Adrenal gland (tissue), 12 donors: ENCODE data around the gene TBC1D10A. TPM values are rescaled to one million over a fixed set of nuclear protein-coding genes. Genes with fewer than 3 reads are reported as not detected.
A peak's percentile ranks its signal among the peaks of the same experiment; 100 is the strongest.
"Not testable (repeated sequence)": the region's sequence is repeated elsewhere in the genome, so short reads cannot be mapped to it uniquely, and the experiment has no call there.

Experiments used
- DNase-seq, 7 donors: peaks; one replicate each; pipeline ENCODE4 v3.0.0-alpha.2; 2019 to 2020
- H3K27ac ChIP-seq, 5 donors: fragments of 200-600 bp; sonication (generic) in 4 of 5; 1 replicate in 3 of 5; 2 replicates in 2 of 5; pipeline versions ENCODE4 v1.5.1 to v1.8.0; 2016 to 2020; ENCODE audit warnings: mild to moderate bottlenecking in 1 of 5
- H3K27me3 ChIP-seq: fragments of 200-600 bp; 2 replicates; pipeline ENCODE4 v1.8.0; 2021
- H3K36me3 ChIP-seq, 2 donors: fragments of 200-600 bp; replicated peaks in 1 of 2; 1 replicate in 1 of 2; 2 replicates in 1 of 2; pipeline versions ENCODE4 v1.5.1 to v1.8.0; 2018 to 2022
- H3K4me1 ChIP-seq, 2 donors: fragments of 200-600 bp; replicated peaks in 1 of 2; 1 replicate in 1 of 2; 2 replicates in 1 of 2; pipeline versions ENCODE4 v1.5.1 to v1.8.0; 2018 to 2021
- H3K4me3 ChIP-seq, 4 donors: fragments of 200-600 bp; sonication (generic) in 3 of 4; one replicate each; pipeline ENCODE4 v1.5.1; 2016 to 2018
- H3K9me3 ChIP-seq, 3 donors: fragments of 200-600 bp; sonication (generic) in 1 of 3; replicated peaks in 1 of 3; 1 replicate in 2 of 3; 2 replicates in 1 of 3; pipeline versions ENCODE4 v1.5.1 to v1.8.0; 2016 to 2021
- CTCF ChIP-seq, 6 experiments: fragments of 450-650 bp in 4 of 6; fragments of 200-600 bp in 2 of 6; sonication (generic) in 1 of 6; IDR thresholded peaks; 1 replicate in 5 of 6; 2 replicates in 1 of 6; pipeline versions ENCODE4 v1.5.1 to v1.8.0; 2016 to 2021; ENCODE audit warnings: antibody characterized with exemption in 6 of 6, mild to moderate bottlenecking in 2 of 6, moderate library complexity in 1 of 6
- POLR2A ChIP-seq, 2 donors: fragments of 450-650 bp; IDR thresholded peaks; one replicate each; pipeline ENCODE4 v1.6.1; 2017; ENCODE audit warnings: antibody characterized with exemption in 2 of 2, mild to moderate bottlenecking in 2 of 2, moderate library complexity in 1 of 2
- WGBS, 4 donors: extraction: QIAGEN DNeasy Blood & Tissue Kit in 2 of 4; methylation state at CpG; one replicate each; pipeline versions ENCODE4 v1.1.5 to v1.1.7; 2013 to 2017; 5-methylcytosine and 5-hydroxymethylcytosine counted together
- intact Hi-C, 2 donors: fragments of 100-400 bp; cut with DNase I; formaldehyde crosslinking; loops; one replicate each; pipeline versions ENCODE4 v1.14.1 to v1.15.0; 2022 to 2023
- polyA plus RNA-seq, 3 donors: library from polyadenylated mRNA; stranded (reverse); fragments of 200-250 nt in 2 of 3; fragments of 350-450 nt in 1 of 3; fragmentation: Illumina TruSeq in 1 of 3; extraction: RNeasy Lipid Tissue Mini Kit (QIAGEN cat#74804) in 1 of 3; gene quantifications; one replicate each; pipeline ENCODE4 v1.2.3, GENCODE V29; 2013 to 2014
- total RNA-seq, 9 donors: library from RNA; depleted of rRNA in 4 of 9; stranded (reverse); fragments of >200 nt in 4 of 9; fragments of 120-200 nt in 1 of 9; fragmentation: NEBNext Ultra II Directional in 1 of 9; extraction: Animal tissue kit (Norgen Biotek cat#: 25700) in 1 of 9; gene quantifications; one replicate each; pipeline versions ENCODE4 v1.1.0 to v1.2.4, GENCODE V29; 2013 to 2023
- donor health status: healthy with polysubstance abuse.
- donor health status: Bipolar disorder and iron deficiency.
- donor health status: DM: yes; HTN: yes; CAD: no.
- donor health status: DM: no; HTN: no; CAD: no.
- donor health status: DM: no; HTN: no; CAD: no.
- donor health status: DM: yes; HTN: yes; CAD: no.

Gene TBC1D10A
- total and polyA plus RNA-seq, 12 donors, result 11.7 to 55.0 (median 29.6) TPM

- DNase-seq, result no peak
- H3K4me3 ChIP-seq, result no peak overlapping the region
- no peaks in the 10 kb centered on the region for H3K27me3 ChIP-seq
- H3K4me1 ChIP-seq, result peaks cover 0 to 13% of the 10 kb centered on the region in 2 donors
- TF ChIP-seq CTCF (IDR thresholded peaks at IDR 0.05) (no peak), POLR2A (IDR thresholded peaks at IDR 0.05) (no peak)
- H3K9me3 ChIP-seq, result no peaks in the 10 kb centered on the region
- H3K36me3 ChIP-seq, result peaks cover 0 to 94% of the 10 kb centered on the region in 2 donors
- H3K27ac ChIP-seq, result no peak overlapping the region
- intact Hi-C loops, result no loop called here
- WGBS, 4 donors, result 60 to 73% (median 69%) methylated on average over 5 of the region's 5 CpGs
These were observed 20.6 kb upstream of the TBC1D10A start for GRCh38 chr22:30347255-30347892.

GRCh38 chr22:30344447-30345200, 17.9 kb upstream of the TBC1D10A start:
- TF ChIP-seq POLR2A (IDR thresholded peaks at IDR 0.05), result no peak
- no peak for TF ChIP-seq CTCF (IDR thresholded peaks at IDR 0.05)
- H3K9me3 ChIP-seq, result no peaks in the 10 kb centered on the region
- peaks cover 0 to 100% of the 10 kb centered on the region in 2 donors for H3K36me3 ChIP-seq
- no peak for DNase-seq
- WGBS, 4 donors, result 89 to 93% (median 91%) methylated on average over 13 of the region's 13 CpGs
- H3K27ac ChIP-seq, result no peak overlapping the region
- peaks cover 3 to 19% of the 10 kb centered on the region in 2 donors for H3K4me1 ChIP-seq
- no peaks in the 10 kb centered on the region for H3K27me3 ChIP-seq
- intact Hi-C loops, result no loop called here
- H3K4me3 ChIP-seq, result no peak overlapping the region

- TF ChIP-seq POLR2A (IDR thresholded peaks at IDR 0.05) (no peak), CTCF (IDR thresholded peaks at IDR 0.05) (no peak)
- intact Hi-C loops, result no loop called here
- Histone ChIP-seq H3K27me3 (no peaks in the 10 kb centered on the region), H3K4me3 (no peak overlapping the region), H3K9me3 (no peaks in the 10 kb centered on the region), H3K36me3 (peaks cover 0 to 100% of the 10 kb centered on the region in 2 donors), H3K4me1 (peaks cover 3 to 19% of the 10 kb centered on the region in 2 donors), H3K27ac (peak overlapping the region in 4 of 5 donors; percentile 26 to 48 (median 42))
- peak; percentile 53 to 89 (median 78) for DNase-seq
- 41 to 54% (median 45%) methylated on average over 8 to 16 of the region's 16 CpGs for WGBS, 4 donors
These were observed 14.4 kb upstream of the TBC1D10A start for GRCh38 chr22:30340911-30341685.

GRCh38 chr22:30338802-30339201, 12.1 kb upstream of the TBC1D10A start:
- peaks cover 3 to 19% of the 10 kb centered on the region in 2 donors for H3K4me1 ChIP-seq
- peak in 2 of 7 donors; percentile 38 to 52 for DNase-seq
- 85 to 88% (median 86%) methylated on average over 7 of the region's 7 CpGs for WGBS, 4 donors
- intact Hi-C loops, result no loop called here
- H3K27me3 ChIP-seq, result no peaks in the 10 kb centered on the region
- TF ChIP-seq POLR2A (IDR thresholded peaks at IDR 0.05) (no peak), CTCF (IDR thresholded peaks at IDR 0.05) (no peak)
- H3K4me3 ChIP-seq, result no peak overlapping the region
- no peak overlapping the region for H3K27ac ChIP-seq
- no peaks in the 10 kb centered on the region for H3K9me3 ChIP-seq
- H3K36me3 ChIP-seq, result peaks cover 0 to 100% of the 10 kb centered on the region in 2 donors

GRCh38 chr22:30338341-30338740, 11.6 kb upstream of the TBC1D10A start:
- H3K9me3 ChIP-seq, H3K4me3 ChIP-seq, H3K27me3 ChIP-seq, intact Hi-C loops, H3K27ac ChIP-seq, DNase-seq: not testable (repeated sequence)
- Histone ChIP-seq H3K36me3 (peaks cover 0 to 100% of the 10 kb centered on the region in 2 donors), H3K4me1 (peaks cover 3 to 19% of the 10 kb centered on the region in 2 donors)
- WGBS, 4 donors, result 73 to 86% (median 84%) methylated on average over 8 to 9 of the region's 9 CpGs
